Left lung (tissue), 10 donors: ENCODE measurements around the gene ABI3BP. TPM values are rescaled to one million over a fixed set of nuclear protein-coding genes. Genes with fewer than 3 reads are reported as not detected.

Source experiments
- ATAC-seq: fragments of 200-7000 bp; cut with Tn5 transposase; one replicate; pipeline ENCODE4 v1.9.1; 2020; ENCODE audit warnings: moderate library complexity
- DNase-seq, 4 donors: peaks; one replicate each; pipeline ENCODE4 v3.0.0-alpha.2; 2013 to 2020
- H3K27ac ChIP-seq, 2 donors: fragments of 200-600 bp; sonication (generic) in 1 of 2; one replicate each; pipeline versions ENCODE4 v1.5.0 to v1.8.0; 2020 to 2021
- H3K27me3 ChIP-seq, 2 donors: fragments of 200-600 bp; sonication (generic) in 1 of 2; one replicate each; pipeline versions ENCODE4 v1.5.0 to v1.8.0; 2020 to 2021
- H3K36me3 ChIP-seq, 2 donors: fragments of 200-600 bp; sonication (generic) in 1 of 2; one replicate each; pipeline versions ENCODE4 v1.5.0 to v1.8.0; 2020 to 2021
- H3K4me1 ChIP-seq, 2 donors: fragments of 200-600 bp; one replicate each; pipeline ENCODE4 v1.8.0; 2021
- H3K4me3 ChIP-seq, 2 donors: fragments of 200-600 bp; sonication (generic) in 1 of 2; one replicate each; pipeline versions ENCODE4 v1.5.0 to v1.8.0; 2020 to 2021; ENCODE audit warnings: mild to moderate bottlenecking in 1 of 2
- H3K9me3 ChIP-seq, 2 donors: fragments of 200-600 bp; sonication (generic) in 1 of 2; one replicate each; pipeline versions ENCODE4 v1.5.0 to v1.8.0; 2020 to 2021
- CTCF ChIP-seq, 2 donors: fragments of 200-600 bp; sonication (generic) in 1 of 2; IDR thresholded peaks; one replicate each; pipeline versions ENCODE4 v1.5.0 to v1.8.0; 2021; ENCODE audit warnings: antibody characterized with exemption in 2 of 2
- intact Hi-C, 2 donors: fragments of 100-400 bp; cut with DNase I; formaldehyde crosslinking; loops; one replicate each; pipeline versions ENCODE4 v1.11.2 to v1.14.2; 2022
- polyA plus RNA-seq, 6 donors: library from polyadenylated mRNA; unstranded; fragments of 120-200 nt; gene quantifications; one replicate each; pipeline ENCODE4 v1.2.1, GENCODE V29; 2013; ENCODE audit not compliant: insufficient read length in 6 of 6
- total RNA-seq, 2 donors: library from RNA; stranded (reverse); fragmentation: NEBNext Ultra II Directional; extraction: Animal tissue kit (Norgen Biotek cat#: 25700); gene quantifications; one replicate each; pipeline ENCODE4 v1.2.1, GENCODE V29; 2021
- donor health status: DM: no; HTN: yes; CAD: no.
- donor health status: DM: no; HTN: no; CAD: no.

The ABI3BP gene
- total and polyA plus RNA-seq, 8 donors: 65.2 to 138 (median 85.3) TPM

GRCh38 chr3:100815583-100815982 is 177.6 kb downstream of the ABI3BP start:
- TF ChIP-seq CTCF (IDR thresholded peaks at IDR 0.05): no peak
- intact Hi-C loops: no loop called here

GRCh38 chr3:100813828-100814227 is 179.4 kb downstream of the ABI3BP start:
- Histone ChIP-seq H3K27ac (no peak overlapping the region), H3K9me3 (no peaks in the 10 kb centered on the region), H3K4me3 (no peak overlapping the region), H3K27me3 (no peaks in the 10 kb centered on the region), H3K4me1 (no peaks in the 10 kb centered on the region), H3K36me3 (no peaks in the 10 kb centered on the region)
- DNase-seq (no peak), ATAC-seq (no peak)
- intact Hi-C loops: no loop called here
- TF ChIP-seq CTCF (IDR thresholded peaks at IDR 0.05): no peak

More at GRCh38 chr3:100815583-100815982, 177.6 kb downstream of the ABI3BP start:
- no peak overlapping the region for H3K27ac ChIP-seq
- H3K36me3 ChIP-seq: no peaks in the 10 kb centered on the region
- DNase-seq (no peak), ATAC-seq (no peak)
- H3K27me3 ChIP-seq: no peaks in the 10 kb centered on the region
- H3K9me3 ChIP-seq: no peaks in the 10 kb centered on the region
- H3K4me1 ChIP-seq: no peaks in the 10 kb centered on the region
- H3K4me3 ChIP-seq: no peak overlapping the region

- Histone ChIP-seq H3K27ac (no peak overlapping the region), H3K9me3 (no peaks in the 10 kb centered on the region), H3K27me3 (no peaks in the 10 kb centered on the region), H3K4me1 (no peaks in the 10 kb centered on the region), H3K4me3 (no peak overlapping the region), H3K36me3 (no peaks in the 10 kb centered on the region)
- ATAC-seq (no peak), DNase-seq (no peak)
- no peak for TF ChIP-seq CTCF (IDR thresholded peaks at IDR 0.05)
- intact Hi-C loops: no loop called here
Measured at GRCh38 chr3:100811779-100812507, 181.3 kb downstream of the ABI3BP start.

GRCh38 chr3:100810671-100811070 is 182.6 kb downstream of the ABI3BP start:
- DNase-seq (no peak), ATAC-seq (no peak)
- no peak overlapping the region for H3K4me3 ChIP-seq
- no peaks in the 10 kb centered on the region for H3K27me3 ChIP-seq
- no peaks in the 10 kb centered on the region for H3K9me3 ChIP-seq
- no peak for TF ChIP-seq CTCF (IDR thresholded peaks at IDR 0.05)
- intact Hi-C loops: no loop called here
- no peaks in the 10 kb centered on the region for H3K4me1 ChIP-seq
- no peak overlapping the region for H3K27ac ChIP-seq
- no peaks in the 10 kb centered on the region for H3K36me3 ChIP-seq

GRCh38 chr3:100804631-100805030 is 188.6 kb downstream of the ABI3BP start:
- H3K36me3 ChIP-seq: no peaks in the 10 kb centered on the region

More at GRCh38 chr3:100804631-100805030, 188.6 kb downstream of the ABI3BP start:
- DNase-seq (no peak), ATAC-seq (no peak)
- Histone ChIP-seq H3K4me1 (no peaks in the 10 kb centered on the region), H3K9me3 (no peaks in the 10 kb centered on the region), H3K27ac (no peak overlapping the region), H3K4me3 (no peak overlapping the region), H3K27me3 (no peaks in the 10 kb centered on the region)
- no peak for TF ChIP-seq CTCF (IDR thresholded peaks at IDR 0.05)
- intact Hi-C loops: no loop called here
